PFSK-1 (cell line): ENCODE measurements around the gene TPPP.

Experiments
- FOXP2 ChIP-seq: optimal IDR thresholded peaks from 2 replicates; pipeline ENCODE3; 2011; ENCODE audit warnings: borderline replicate concordance, control low read depth, inconsistent platforms; ENCODE audit not compliant: insufficient read depth; ENCODE audit errors: extremely low read length, extremely low read depth
- POLR2AphosphoS5 ChIP-seq: IDR thresholded peaks from 2 replicates; pipeline ENCODE4 v1.6.1; 2012; ENCODE audit warnings: low read depth, mild to moderate bottlenecking, control low read depth, low read length, moderate library complexity
- REST ChIP-seq, 2 experiments: IDR thresholded peaks; 2 replicates each; pipeline versions ENCODE4 v1.6.1 to v1.8.0; 2011 to 2012; ENCODE audit warnings: low read depth in 2 of 2, low read length in 2 of 2, control low read depth in 1 of 2, inconsistent platforms in 1 of 2, mild to moderate bottlenecking in 1 of 2, moderate library complexity in 1 of 2; ENCODE audit not compliant: insufficient read depth in 1 of 2
- SIN3A ChIP-seq: IDR thresholded peaks from 2 replicates; pipeline ENCODE4 v1.6.1; 2012; ENCODE audit warnings: mild to moderate bottlenecking, low read length, moderate library complexity, borderline replicate concordance; ENCODE audit not compliant: insufficient read depth
- TAF1 ChIP-seq: IDR thresholded peaks from 2 replicates; pipeline ENCODE4 v1.6.1; 2012; ENCODE audit warnings: low read length, control low read depth, borderline replicate concordance; ENCODE audit not compliant: insufficient read depth

TPPP gene

GRCh38 chr5:675871-676698, 17.1 kb downstream of the TPPP start:
- TF ChIP-seq SIN3A (no peak), FOXP2 (no peak), REST (IDR thresholded peaks at IDR 0.05; ENCODE audit: insufficient read depth in 1 of 2, low read depth in 2 of 2, low read length in 2 of 2) (no peak), TAF1 (no peak)

- TF ChIP-seq POLR2AphosphoS5, result no peak
- TF ChIP-seq REST (IDR thresholded peaks at IDR 0.05; ENCODE audit: insufficient read depth in 1 of 2, low read depth in 2 of 2, low read length in 2 of 2), result no peak
- TF ChIP-seq FOXP2, result no peak
- TF ChIP-seq TAF1, result no peak
- TF ChIP-seq SIN3A, result no peak
Observed at GRCh38 chr5:675111-675870, 17.9 kb downstream of the TPPP start.

- TF ChIP-seq FOXP2 (no peak), REST (IDR thresholded peaks at IDR 0.05; ENCODE audit: insufficient read depth in 1 of 2, low read depth in 2 of 2, low read length in 2 of 2) (no peak), POLR2AphosphoS5 (no peak), SIN3A (no peak), TAF1 (no peak)
Observed at GRCh38 chr5:674630-675011, 18.5 kb downstream of the TPPP start.

- TF ChIP-seq POLR2AphosphoS5 (no peak), FOXP2 (no peak), REST (IDR thresholded peaks at IDR 0.05; ENCODE audit: insufficient read depth in 1 of 2, low read depth in 2 of 2, low read length in 2 of 2) (no peak), TAF1 (no peak), SIN3A (no peak)
Observed at GRCh38 chr5:673831-674629, 19.1 kb downstream of the TPPP start.
